ENCODE results near the gene OSBPL5. TPM values are rescaled to one million over a fixed set of nuclear protein-coding genes. Genes with fewer than 3 reads are reported as not detected.

OSBPL5 gene
- total and polyA plus RNA-seq, 2 donors from 2014 or later = 8.5 to 63.0 TPM

GRCh38 chr11:3086114-3086513, 79.0 kb downstream of the OSBPL5 start:
- no peak for FAIRE-seq

GRCh38 chr11:3085052-3085451, 80.1 kb downstream of the OSBPL5 start:
- no peaks in the 10 kb centered on the region for H3K9me3 ChIP-seq (ENCODE audit: control insufficient read depth in 2 of 3, insufficient read depth in 1 of 3, low read length in 3 of 3)
- no peak overlapping the region for H3K9ac ChIP-seq (ENCODE audit: low read length in 3 of 3)
- DNase-seq (peak in 1 of 5 donors; percentile 2), FAIRE-seq (no peak)
- no peaks in the 10 kb centered on the region for H3K36me3 ChIP-seq (ENCODE audit: control insufficient read depth in 2 of 3, insufficient read depth in 3 of 3, low read length in 3 of 3)
- TF ChIP-seq CTCF (IDR thresholded peaks at IDR 0.05; ENCODE audit: borderline replicate concordance, extremely low read depth, insufficient read depth) = no peak
- no peaks in the 10 kb centered on the region for H3K4me1 ChIP-seq (ENCODE audit: control insufficient read depth in 2 of 3, insufficient read depth in 2 of 3, low read depth in 1 of 3, low read length in 3 of 3)
- H3K4me3 ChIP-seq (ENCODE audit: low read length in 3 of 3) = no peak overlapping the region
- intact Hi-C loops (cut with DNase I) = no loop called here
- no peak overlapping the region for H3K27ac ChIP-seq (ENCODE audit: low read depth in 2 of 2, low read length in 2 of 2)
- H3K27me3 ChIP-seq (ENCODE audit: control insufficient read depth, insufficient read depth, low read length) = no peaks in the 10 kb centered on the region

More at GRCh38 chr11:3086114-3086513, 79.0 kb downstream of the OSBPL5 start:
- Histone ChIP-seq H3K36me3 (ENCODE audit: control insufficient read depth in 2 of 3, insufficient read depth in 3 of 3, low read length in 3 of 3) (no peaks in the 10 kb centered on the region), H3K27ac (ENCODE audit: low read depth in 2 of 2, low read length in 2 of 2) (no peak overlapping the region), H3K4me1 (ENCODE audit: control insufficient read depth in 2 of 3, insufficient read depth in 2 of 3, low read depth in 1 of 3, low read length in 3 of 3) (no peaks in the 10 kb centered on the region), H3K9me3 (ENCODE audit: control insufficient read depth in 2 of 3, insufficient read depth in 1 of 3, low read length in 3 of 3) (no peaks in the 10 kb centered on the region), H3K9ac (ENCODE audit: low read length in 3 of 3) (no peak overlapping the region), H3K4me3 (ENCODE audit: low read length in 3 of 3) (no peak overlapping the region), H3K27me3 (ENCODE audit: control insufficient read depth, insufficient read depth, low read length) (no peaks in the 10 kb centered on the region)
- DNase-seq = no peak
- no peak for TF ChIP-seq CTCF (IDR thresholded peaks at IDR 0.05; ENCODE audit: borderline replicate concordance, extremely low read depth, insufficient read depth)
- intact Hi-C loops (cut with DNase I) = no loop called here

GRCh38 chr11:3083321-3083720, 81.8 kb downstream of the OSBPL5 start:
- no peak for TF ChIP-seq CTCF (IDR thresholded peaks at IDR 0.05; ENCODE audit: borderline replicate concordance, extremely low read depth, insufficient read depth)
- Histone ChIP-seq H3K9ac (ENCODE audit: low read length in 3 of 3) (no peak overlapping the region), H3K9me3 (ENCODE audit: control insufficient read depth in 2 of 3, insufficient read depth in 1 of 3, low read length in 3 of 3) (no peaks in the 10 kb centered on the region), H3K27ac (ENCODE audit: low read depth in 2 of 2, low read length in 2 of 2) (no peak overlapping the region), H3K27me3 (ENCODE audit: control insufficient read depth, insufficient read depth, low read length) (no peaks in the 10 kb centered on the region), H3K4me3 (ENCODE audit: low read length in 3 of 3) (no peak overlapping the region), H3K36me3 (ENCODE audit: control insufficient read depth in 2 of 3, insufficient read depth in 3 of 3, low read length in 3 of 3) (no peaks in the 10 kb centered on the region), H3K4me1 (ENCODE audit: control insufficient read depth in 2 of 3, insufficient read depth in 2 of 3, low read depth in 1 of 3, low read length in 3 of 3) (no peaks in the 10 kb centered on the region)
- no peak for FAIRE-seq
- intact Hi-C loops (cut with DNase I) = no loop called here
- peak in 1 of 5 donors; percentile 19 for DNase-seq

DNA sequence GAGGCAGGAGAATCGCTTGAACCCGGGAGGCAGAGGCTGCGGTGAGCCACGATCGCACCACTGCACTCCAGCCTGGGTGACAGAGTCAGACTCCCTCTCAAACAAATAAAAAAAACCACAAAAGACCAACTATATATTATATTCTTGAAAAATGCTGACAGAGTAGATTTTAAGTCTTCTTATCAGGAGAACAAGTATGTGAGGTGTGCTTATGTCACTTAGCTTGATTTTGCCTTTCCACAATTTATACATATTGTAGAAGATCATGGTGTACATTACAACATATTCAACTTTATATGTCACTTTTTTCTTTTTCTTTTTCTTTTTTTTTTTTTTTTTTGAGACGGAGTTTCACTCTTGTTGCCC, 83.7 kb downstream of the OSBPL5 start:
- intact Hi-C loops (cut with DNase I) = no loop called here

More for the DNA sequence above, 83.7 kb downstream of the OSBPL5 start:
- Histone ChIP-seq H3K4me1 (ENCODE audit: control insufficient read depth in 2 of 3, insufficient read depth in 2 of 3, low read depth in 1 of 3, low read length in 3 of 3) (no peaks in the 10 kb centered on the region), H3K27me3 (ENCODE audit: control insufficient read depth, insufficient read depth, low read length) (no peaks in the 10 kb centered on the region), H3K36me3 (ENCODE audit: control insufficient read depth in 2 of 3, insufficient read depth in 3 of 3, low read length in 3 of 3) (no peaks in the 10 kb centered on the region), H3K27ac (ENCODE audit: low read depth in 2 of 2, low read length in 2 of 2) (no peak overlapping the region), H3K9me3 (ENCODE audit: control insufficient read depth in 2 of 3, insufficient read depth in 1 of 3, low read length in 3 of 3) (no peaks in the 10 kb centered on the region), H3K4me3 (ENCODE audit: low read length in 3 of 3) (no peak overlapping the region), H3K9ac (ENCODE audit: low read length in 3 of 3) (no peak overlapping the region)
- no peak for TF ChIP-seq CTCF (IDR thresholded peaks at IDR 0.05; ENCODE audit: borderline replicate concordance, extremely low read depth, insufficient read depth)
- FAIRE-seq = no peak
- DNase-seq = no peak
